ENCODE data around the gene MLLT3. TPM values are rescaled to one million over a fixed set of nuclear protein-coding genes. Genes with fewer than 3 reads are reported as not detected.

The MLLT3 gene
- total and polyA plus RNA-seq, 2 experiments from 2014 or later: 13.7 to 39.2 TPM

GRCh38 chr9:20330688-20331087, 291.6 kb downstream of the MLLT3 start:
- Histone ChIP-seq H3K79me2 (no peaks in the 10 kb centered on the region), H3K27me3 (no peaks in the 10 kb centered on the region), H3K9me3 (ENCODE audit: low read depth) (no peaks in the 10 kb centered on the region), H3K4me1 (ENCODE audit: insufficient read depth) (no peaks in the 10 kb centered on the region), H3K36me3 (replicated peaks; ENCODE audit: insufficient read depth, low read depth) (no peaks in the 10 kb centered on the region), H3K9me2 (replicated peaks; ENCODE audit: insufficient read depth) (no peaks in the 10 kb centered on the region), H3K4me3 (no peak overlapping the region), H2AFZ (no peak overlapping the region), H4K20me1 (ENCODE audit: insufficient read depth, poor library complexity, severe bottlenecking) (no peaks in the 10 kb centered on the region), H3K27ac (no peak overlapping the region), H3K4me2 (no peak overlapping the region)
- no peak for DNase-seq (ENCODE audit: low spot score)
- no peak for TF ChIP-seq EZH2 (IDR thresholded peaks at IDR 0.05; ENCODE audit: borderline replicate concordance)

GRCh38 chr9:20326516-20326915, 295.8 kb downstream of the MLLT3 start:
- H3K4me3 ChIP-seq: no peak overlapping the region
- no peaks in the 10 kb centered on the region for H3K36me3 ChIP-seq (replicated peaks; ENCODE audit: insufficient read depth, low read depth)
- H3K79me2 ChIP-seq: no peaks in the 10 kb centered on the region
- no peaks in the 10 kb centered on the region for H4K20me1 ChIP-seq (ENCODE audit: insufficient read depth, poor library complexity, severe bottlenecking)
- no peak overlapping the region for H3K4me2 ChIP-seq
- H2AFZ ChIP-seq: no peak overlapping the region
- no peak for DNase-seq (ENCODE audit: low spot score)
- no peak overlapping the region for H3K27ac ChIP-seq
- H3K4me1 ChIP-seq (ENCODE audit: insufficient read depth): no peaks in the 10 kb centered on the region
- H3K9me3 ChIP-seq (ENCODE audit: low read depth): no peaks in the 10 kb centered on the region
- TF ChIP-seq EZH2 (IDR thresholded peaks at IDR 0.05; ENCODE audit: borderline replicate concordance) (no peak), CTCF (IDR thresholded peaks at IDR 0.05; ENCODE audit: poor library complexity) (no peak), EZH2phosphoT487 (IDR thresholded peaks at IDR 0.05; ENCODE audit: low read depth, severe bottlenecking, unreplicated experiment) (no peak)
- H3K9me2 ChIP-seq (replicated peaks; ENCODE audit: insufficient read depth): no peaks in the 10 kb centered on the region
- 94% methylated on average over 2 of the region's 2 CpGs for WGBS (ENCODE audit: low lambda C conversion rate, missing lambda C conversion rate)
- H3K27me3 ChIP-seq: no peaks in the 10 kb centered on the region

DNA sequence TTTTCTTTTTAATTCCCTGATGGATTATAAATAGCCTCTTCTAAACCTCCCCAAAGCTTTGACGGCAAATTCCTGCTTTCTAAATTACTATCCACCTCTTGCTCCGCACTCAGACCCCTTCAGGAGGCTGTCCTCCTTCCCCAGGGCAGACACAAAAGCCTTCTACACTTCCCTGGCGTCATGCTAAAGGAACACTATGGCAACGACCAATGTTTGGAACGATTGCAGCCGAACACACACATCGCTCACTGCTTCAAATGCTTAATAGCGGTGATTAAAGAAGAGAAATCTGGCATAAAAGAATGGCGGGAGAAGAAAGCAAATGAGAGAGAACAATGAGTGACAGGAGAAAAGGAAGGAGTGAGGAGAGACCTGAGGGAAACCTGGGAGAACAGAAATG, 297.3 kb downstream of the MLLT3 start:
- Histone ChIP-seq H3K79me2 (no peaks in the 10 kb centered on the region), H3K4me1 (ENCODE audit: insufficient read depth) (peaks cover 11% of the 10 kb centered on the region), H3K4me2 (no peak overlapping the region), H3K9me2 (replicated peaks; ENCODE audit: insufficient read depth) (no peaks in the 10 kb centered on the region), H3K27ac (no peak overlapping the region), H3K9me3 (ENCODE audit: low read depth) (no peaks in the 10 kb centered on the region), H4K20me1 (ENCODE audit: insufficient read depth, poor library complexity, severe bottlenecking) (no peaks in the 10 kb centered on the region), H2AFZ (no peak overlapping the region), H3K4me3 (no peak overlapping the region), H3K36me3 (replicated peaks; ENCODE audit: insufficient read depth, low read depth) (no peaks in the 10 kb centered on the region), H3K27me3 (no peaks in the 10 kb centered on the region)
- WGBS (ENCODE audit: low lambda C conversion rate, missing lambda C conversion rate): 91% methylated on average over 9 of the region's 9 CpGs
- DNase-seq (ENCODE audit: low spot score): no peak
- no peak for TF ChIP-seq CTCF (IDR thresholded peaks at IDR 0.05; ENCODE audit: poor library complexity)
- TF ChIP-seq EZH2phosphoT487 (IDR thresholded peaks at IDR 0.05; ENCODE audit: low read depth, severe bottlenecking, unreplicated experiment): no peak
- TF ChIP-seq EZH2 (IDR thresholded peaks at IDR 0.05; ENCODE audit: borderline replicate concordance): no peak

DNA sequence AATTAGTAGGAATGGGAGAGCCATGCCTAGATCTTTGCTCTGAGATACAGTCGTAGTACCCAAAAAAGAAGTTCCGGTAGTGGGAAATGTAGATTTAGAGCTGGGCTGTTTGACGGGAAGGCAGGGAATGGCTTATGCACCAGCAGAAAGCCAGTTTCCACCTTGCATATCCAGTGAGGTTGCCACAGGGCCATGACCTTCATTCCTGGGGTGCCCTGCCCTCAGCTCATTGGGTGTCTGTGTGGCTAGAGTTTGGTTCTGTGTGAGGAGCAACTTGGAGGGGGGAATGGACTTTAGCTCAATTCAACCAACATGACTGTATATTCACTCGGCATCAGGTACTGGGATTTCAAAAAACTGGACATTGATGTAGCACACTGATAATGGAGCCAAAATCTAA, 300.1 kb downstream of the MLLT3 start:
- Histone ChIP-seq H3K4me3 (no peak overlapping the region), H4K20me1 (ENCODE audit: insufficient read depth, poor library complexity, severe bottlenecking) (no peaks in the 10 kb centered on the region), H3K36me3 (replicated peaks; ENCODE audit: insufficient read depth, low read depth) (no peaks in the 10 kb centered on the region), H3K27me3 (no peaks in the 10 kb centered on the region), H3K9me2 (replicated peaks; ENCODE audit: insufficient read depth) (no peaks in the 10 kb centered on the region), H2AFZ (no peak overlapping the region), H3K9me3 (ENCODE audit: low read depth) (no peaks in the 10 kb centered on the region), H3K4me2 (no peak overlapping the region), H3K79me2 (no peaks in the 10 kb centered on the region), H3K27ac (no peak overlapping the region), H3K4me1 (ENCODE audit: insufficient read depth) (peaks cover 22% of the 10 kb centered on the region)
- no peak for DNase-seq (ENCODE audit: low spot score)
- no peak for TF ChIP-seq EZH2 (IDR thresholded peaks at IDR 0.05; ENCODE audit: borderline replicate concordance)
- no peak for TF ChIP-seq CTCF (IDR thresholded peaks at IDR 0.05; ENCODE audit: poor library complexity)
- TF ChIP-seq EZH2phosphoT487 (IDR thresholded peaks at IDR 0.05; ENCODE audit: low read depth, severe bottlenecking, unreplicated experiment): no peak
- WGBS (ENCODE audit: low lambda C conversion rate, missing lambda C conversion rate): 97% methylated on average over 4 of the region's 4 CpGs
